ENCODE measurements around the gene TCF7L2. TPM values are rescaled to one million over a fixed set of nuclear protein-coding genes. Genes with fewer than 3 reads are reported as not detected.

The TCF7L2 gene
- polyA plus RNA-seq, 1 experiment = 11.3 TPM

DNA sequence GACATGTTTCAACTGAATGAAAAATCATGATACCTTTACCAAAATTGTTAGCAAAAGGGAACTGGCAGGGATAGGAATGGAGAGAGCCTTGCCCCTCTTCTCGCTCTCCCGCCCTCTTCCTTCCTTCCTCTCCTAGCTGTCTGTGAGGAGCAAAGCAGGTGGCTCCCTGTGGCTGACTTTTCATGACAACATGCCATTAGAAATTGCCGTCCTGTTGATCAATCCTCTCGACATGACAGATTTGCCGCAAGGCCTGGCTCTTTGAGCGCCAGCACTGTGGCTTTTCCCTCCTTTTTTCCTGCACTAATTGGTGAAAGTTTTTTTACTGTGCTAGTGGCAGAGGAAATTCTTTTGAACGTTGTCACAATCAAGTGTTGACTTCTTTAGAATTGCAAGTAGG, 171.1 kb downstream of the TCF7L2 start:
- H3K36me3 ChIP-seq (ENCODE audit: control insufficient read depth, insufficient read depth, low read length) = no peaks in the 10 kb centered on the region
- H3K4me3 ChIP-seq (ENCODE audit: low read depth, low read length) = no peak overlapping the region
- ChIA-PET POLR2A (no interaction called here), CTCF (no interaction called here)
- H3K27me3 ChIP-seq (ENCODE audit: control insufficient read depth, insufficient read depth, low read length) = no peaks in the 10 kb centered on the region
- no peak for DNase-seq (ENCODE audit: low read depth)
- no peak for TF ChIP-seq CTCF (IDR thresholded peaks at IDR 0.05; ENCODE audit: insufficient read depth, low read depth, low read length)

- CTCF ChIA-PET = no interaction called here
- no peak for TF ChIP-seq CTCF (IDR thresholded peaks at IDR 0.05; ENCODE audit: insufficient read depth, low read depth, low read length)
Measured at GRCh38 chr10:113122947-113123346, 172.9 kb downstream of the TCF7L2 start.

GRCh38 chr10:113124724-113125123, 174.7 kb downstream of the TCF7L2 start:
- DNase-seq (ENCODE audit: low read depth) = no peak
- H3K36me3 ChIP-seq (ENCODE audit: control insufficient read depth, insufficient read depth, low read length) = no peaks in the 10 kb centered on the region
- no peak overlapping the region for H3K4me3 ChIP-seq (ENCODE audit: low read depth, low read length)
- ChIA-PET POLR2A (no interaction called here), CTCF (interaction anchor here (0.6 to 1.2 kb wide), 2 partner anchors 13 to 885 kb away, joined by 3 read pairs; no protein-coding TSS in a partner anchor)
- no peaks in the 10 kb centered on the region for H3K27me3 ChIP-seq (ENCODE audit: control insufficient read depth, insufficient read depth, low read length)
- TF ChIP-seq CTCF (IDR thresholded peaks at IDR 0.05; ENCODE audit: insufficient read depth, low read depth, low read length) = no peak

More at GRCh38 chr10:113122947-113123346, 172.9 kb downstream of the TCF7L2 start:
- DNase-seq (ENCODE audit: low read depth) = no peak
- POLR2A ChIA-PET = no interaction called here
- Histone ChIP-seq H3K36me3 (ENCODE audit: control insufficient read depth, insufficient read depth, low read length) (no peaks in the 10 kb centered on the region), H3K27me3 (ENCODE audit: control insufficient read depth, insufficient read depth, low read length) (no peaks in the 10 kb centered on the region), H3K4me3 (ENCODE audit: low read depth, low read length) (no peak overlapping the region)

DNA sequence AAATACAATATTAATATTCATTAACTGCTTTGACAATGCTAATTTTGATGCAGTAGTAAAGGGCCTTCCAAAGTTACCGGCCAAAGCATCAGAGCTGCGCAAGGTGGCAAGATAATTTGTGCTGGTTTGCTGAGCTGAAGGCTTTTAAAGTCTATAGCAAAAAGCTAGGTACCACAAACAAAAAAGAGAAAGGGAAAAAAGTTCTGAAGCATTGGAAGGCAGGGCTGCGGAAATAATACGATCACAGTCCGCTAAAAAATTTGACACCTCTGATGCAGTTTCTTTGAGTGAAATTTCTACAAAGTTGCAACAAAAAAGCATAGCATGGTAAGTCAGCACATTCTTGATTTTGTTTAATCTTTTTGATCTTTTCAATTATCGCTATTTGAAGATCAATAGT, 175.6 kb downstream of the TCF7L2 start:
- no peak for TF ChIP-seq CTCF (IDR thresholded peaks at IDR 0.05; ENCODE audit: insufficient read depth, low read depth, low read length)
- no peak for DNase-seq (ENCODE audit: low read depth)
- Histone ChIP-seq H3K27me3 (ENCODE audit: control insufficient read depth, insufficient read depth, low read length) (no peaks in the 10 kb centered on the region), H3K4me3 (ENCODE audit: low read depth, low read length) (no peak overlapping the region), H3K36me3 (ENCODE audit: control insufficient read depth, insufficient read depth, low read length) (no peaks in the 10 kb centered on the region)
- ChIA-PET CTCF (interaction anchor here (0.7 to 1.3 kb wide), 7 partner anchors 12 to 437 kb away, joined by 3 to 6 read pairs (median 3); no protein-coding TSS in a partner anchor), POLR2A (no interaction called here)

GRCh38 chr10:113126229-113127201, 176.5 kb downstream of the TCF7L2 start:
- no peaks in the 10 kb centered on the region for H3K27me3 ChIP-seq (ENCODE audit: control insufficient read depth, insufficient read depth, low read length)
- ChIA-PET CTCF (interaction anchor here (0.5 to 1.6 kb wide), 14 partner anchors 27 to 571 kb away, joined by 3 to 6 read pairs (median 3); no protein-coding TSS in a partner anchor), POLR2A (no interaction called here)
- no peak for DNase-seq (ENCODE audit: low read depth)
- H3K4me3 ChIP-seq (ENCODE audit: low read depth, low read length) = peak overlapping the region; percentile 14; the same call in 1 of the 2 replicates
- H3K36me3 ChIP-seq (ENCODE audit: control insufficient read depth, insufficient read depth, low read length) = no peaks in the 10 kb centered on the region
- TF ChIP-seq CTCF (IDR thresholded peaks at IDR 0.05; ENCODE audit: insufficient read depth, low read depth, low read length) = peak; percentile 5; the same call in 1 of the 2 replicates
